NB4 (cell line): ENCODE results near the gene GRAMD4.

ENCODE experiments used
- CTCF ChIP-seq: IDR thresholded peaks from one replicate; pipeline ENCODE4 v1.5.1; 2012; ENCODE audit warnings: low read depth, low read length
- MYC ChIP-seq: IDR thresholded peaks from 2 replicates; pipeline ENCODE4 v1.6.1; 2011; ENCODE audit warnings: low read depth, low read length
- POLR2A ChIP-seq: IDR thresholded peaks from 2 replicates; pipeline ENCODE4 v1.6.1; 2011; ENCODE audit warnings: mild to moderate bottlenecking; ENCODE audit not compliant: insufficient read length; ENCODE audit errors: extremely low read depth

- TF ChIP-seq MYC (no peak), CTCF (no peak), POLR2A (no peak)
Observed at GRCh38 chr22:46655861-46656608, 35.8 kb downstream of the GRAMD4 start.
